Adipocyte (in vitro differentiated cells): ENCODE measurements around the gene DDRGK1.

ENCODE experiments used
- DNase-seq: peaks from one replicate; pipeline ENCODE4 v3.0.0-alpha.2; 2015; ENCODE audit warnings: low read depth
- H3K27me3 ChIP-seq: replicated peaks from 2 replicates; pipeline ENCODE4 v1.7.0; 2013; ENCODE audit warnings: mild to moderate bottlenecking, low read length, moderate library complexity; ENCODE audit not compliant: control insufficient read depth, insufficient read depth
- H3K36me3 ChIP-seq: 2 replicates; pipeline ENCODE4 v1.7.0; 2013; ENCODE audit warnings: low read length, mild to moderate bottlenecking, moderate library complexity; ENCODE audit not compliant: control insufficient read depth, insufficient read depth, severe bottlenecking
- H3K4me1 ChIP-seq: 2 replicates; pipeline ENCODE4 v1.7.0; 2013; ENCODE audit warnings: mild to moderate bottlenecking, low read length, moderate library complexity; ENCODE audit not compliant: control insufficient read depth, insufficient read depth
- H3K4me3 ChIP-seq: 2 replicates; pipeline ENCODE4 v1.7.0; 2013; ENCODE audit warnings: mild to moderate bottlenecking, low read length, moderate library complexity
- H3K9ac ChIP-seq: 2 replicates; pipeline ENCODE4 v1.7.0; 2013; ENCODE audit warnings: mild to moderate bottlenecking, low read length, moderate library complexity
- H3K9me3 ChIP-seq: 2 replicates; pipeline ENCODE4 v1.7.0; 2013; ENCODE audit warnings: mild to moderate bottlenecking, low read length, moderate library complexity; ENCODE audit not compliant: control insufficient read depth

The DDRGK1 gene

GRCh38 chr20:3208786-3209256 is 4.3 kb upstream of the DDRGK1 start:
- DNase-seq, result peak; percentile 39

DNA sequence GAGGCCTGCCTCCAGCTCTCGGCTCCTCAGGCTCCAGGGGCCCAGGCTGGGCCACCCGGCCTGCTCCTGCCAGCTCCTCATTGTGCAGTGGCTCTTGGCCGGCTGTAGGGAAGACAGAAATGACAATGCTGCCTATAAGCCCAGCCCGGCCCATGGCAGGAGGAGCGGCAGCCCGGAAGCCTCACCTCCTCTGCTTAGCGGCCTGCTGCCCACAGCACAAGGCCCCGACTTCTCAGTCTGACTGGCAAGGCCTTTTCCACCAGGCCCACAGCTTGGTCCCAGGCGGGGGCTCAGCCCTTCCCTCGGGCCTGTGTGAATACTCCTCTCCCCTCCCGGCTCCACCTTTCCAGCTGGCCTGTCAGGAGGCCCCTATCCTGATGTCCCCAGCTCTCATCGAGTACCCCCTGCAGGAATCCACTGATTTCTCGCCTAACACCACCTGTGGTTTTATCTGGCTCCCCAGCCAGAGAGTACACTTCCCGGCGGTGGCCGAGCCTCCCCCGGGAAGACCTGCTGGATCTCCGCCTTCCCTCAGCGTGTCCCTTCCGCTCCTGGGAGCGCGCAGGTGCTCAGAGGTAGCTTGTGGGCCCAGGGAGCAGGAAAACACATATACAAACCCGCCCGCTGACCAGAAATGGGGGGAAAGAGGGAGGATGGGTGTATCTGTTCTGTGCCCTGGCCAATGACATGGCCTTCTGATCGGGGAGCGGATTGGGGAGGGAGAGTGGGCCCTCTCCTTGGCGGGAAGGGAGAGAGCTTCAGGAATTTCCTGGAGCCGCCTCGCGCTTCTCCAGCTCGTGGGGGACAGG is 963 bp downstream of the DDRGK1 start:
- Histone ChIP-seq H3K9me3 (no peaks in the 10 kb centered on the region), H3K4me1 (peaks cover 19% of the 10 kb centered on the region), H3K4me3 (peak overlapping the region; percentile 96), H3K36me3 (peaks cover 23% of the 10 kb centered on the region), H3K27me3 (no peaks in the 10 kb centered on the region), H3K9ac (peak overlapping the region; percentile 88)
- no peak for DNase-seq

More at GRCh38 chr20:3208786-3209256, 4.3 kb upstream of the DDRGK1 start:
- H3K9me3 ChIP-seq, result no peaks in the 10 kb centered on the region
- H3K4me1 ChIP-seq, result peaks cover 19% of the 10 kb centered on the region
- no peaks in the 10 kb centered on the region for H3K27me3 ChIP-seq
- peaks cover 10% of the 10 kb centered on the region for H3K36me3 ChIP-seq
- H3K9ac ChIP-seq, result peak overlapping the region; percentile 90
- H3K4me3 ChIP-seq, result peak overlapping the region; percentile 88

DNA sequence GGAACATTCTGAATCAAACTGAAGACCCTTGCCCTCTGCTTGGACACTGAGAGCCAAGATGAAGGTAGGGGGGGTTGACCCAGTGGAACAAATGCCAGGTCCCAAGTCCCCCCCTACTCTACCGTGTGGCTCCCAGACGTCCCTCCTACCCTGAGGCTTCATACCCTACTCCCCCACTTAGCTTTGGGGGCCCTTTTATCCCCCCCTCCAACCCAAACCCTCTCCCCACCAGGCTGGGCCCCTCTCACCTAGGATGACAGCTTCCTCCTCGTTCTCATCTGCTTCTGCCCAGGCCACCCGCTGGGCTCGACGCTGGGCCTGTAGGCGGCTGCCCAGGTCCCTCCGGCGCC is 1.5 kb downstream of the DDRGK1 start:
- H3K36me3 ChIP-seq, result peaks cover 23% of the 10 kb centered on the region
- peaks cover 14% of the 10 kb centered on the region for H3K4me1 ChIP-seq
- peak overlapping the region; percentile 96 for H3K4me3 ChIP-seq
- H3K9me3 ChIP-seq, result no peaks in the 10 kb centered on the region
- DNase-seq, result no peak
- peak overlapping the region; percentile 88 for H3K9ac ChIP-seq
- no peaks in the 10 kb centered on the region for H3K27me3 ChIP-seq

- Histone ChIP-seq H3K27me3 (no peaks in the 10 kb centered on the region), H3K36me3 (peaks cover 45% of the 10 kb centered on the region), H3K4me1 (peaks cover 14% of the 10 kb centered on the region), H3K9ac (no peak overlapping the region), H3K9me3 (no peaks in the 10 kb centered on the region), H3K4me3 (no peak overlapping the region)
- DNase-seq, result no peak
Measured at GRCh38 chr20:3199976-3200755, 4.3 kb downstream of the DDRGK1 start.

- Histone ChIP-seq H3K4me1 (peaks cover 14% of the 10 kb centered on the region), H3K9ac (no peak overlapping the region), H3K4me3 (no peak overlapping the region), H3K36me3 (peaks cover 54% of the 10 kb centered on the region), H3K27me3 (no peaks in the 10 kb centered on the region), H3K9me3 (no peaks in the 10 kb centered on the region)
- no peak for DNase-seq
Measured at GRCh38 chr20:3199206-3199605, 5.3 kb downstream of the DDRGK1 start.

GRCh38 chr20:3195590-3196237 is 8.8 kb downstream of the DDRGK1 start:
- Histone ChIP-seq H3K36me3 (peaks cover 83% of the 10 kb centered on the region), H3K9me3 (no peaks in the 10 kb centered on the region), H3K4me3 (no peak overlapping the region), H3K27me3 (no peaks in the 10 kb centered on the region), H3K4me1 (no peaks in the 10 kb centered on the region), H3K9ac (no peak overlapping the region)
- DNase-seq, result no peak

DNA sequence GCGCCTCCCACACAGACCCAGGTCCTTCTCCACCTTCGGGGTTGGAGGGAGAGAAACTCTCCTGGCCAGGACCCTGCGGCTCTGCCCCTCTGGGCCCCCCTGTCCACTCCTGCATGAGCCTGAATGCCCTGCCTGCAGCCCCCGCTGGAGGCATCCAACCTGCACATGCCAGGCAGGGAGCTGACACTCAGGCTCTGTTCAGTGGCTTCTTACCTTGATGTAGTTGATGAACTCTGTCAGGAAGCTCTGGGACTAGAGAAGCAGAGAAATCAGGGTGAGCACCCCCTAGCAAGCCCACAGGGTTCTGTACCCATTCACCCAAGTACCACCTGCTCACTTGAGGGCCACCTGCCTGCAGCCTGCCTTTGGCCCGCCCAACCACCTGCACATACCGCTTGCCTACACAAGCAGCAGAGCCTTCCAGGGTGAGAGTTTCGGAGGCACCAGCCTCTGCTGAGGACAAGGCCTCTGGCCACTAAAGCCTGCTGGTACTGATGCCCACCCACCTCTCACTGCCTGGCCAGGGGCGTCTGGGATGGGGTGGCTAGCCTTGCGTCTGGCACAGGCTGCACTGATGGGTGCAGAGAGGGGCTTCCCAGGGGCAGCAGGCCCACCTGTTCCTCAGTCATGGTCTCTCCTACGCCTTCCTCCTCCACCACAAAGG is 9.7 kb downstream of the DDRGK1 start:
- no peak for DNase-seq
- no peaks in the 10 kb centered on the region for H3K4me1 ChIP-seq
- H3K36me3 ChIP-seq, result peaks cover 84% of the 10 kb centered on the region
- H3K27me3 ChIP-seq, result no peaks in the 10 kb centered on the region
- no peak overlapping the region for H3K9ac ChIP-seq
- H3K4me3 ChIP-seq, result no peak overlapping the region
- no peaks in the 10 kb centered on the region for H3K9me3 ChIP-seq

DNA sequence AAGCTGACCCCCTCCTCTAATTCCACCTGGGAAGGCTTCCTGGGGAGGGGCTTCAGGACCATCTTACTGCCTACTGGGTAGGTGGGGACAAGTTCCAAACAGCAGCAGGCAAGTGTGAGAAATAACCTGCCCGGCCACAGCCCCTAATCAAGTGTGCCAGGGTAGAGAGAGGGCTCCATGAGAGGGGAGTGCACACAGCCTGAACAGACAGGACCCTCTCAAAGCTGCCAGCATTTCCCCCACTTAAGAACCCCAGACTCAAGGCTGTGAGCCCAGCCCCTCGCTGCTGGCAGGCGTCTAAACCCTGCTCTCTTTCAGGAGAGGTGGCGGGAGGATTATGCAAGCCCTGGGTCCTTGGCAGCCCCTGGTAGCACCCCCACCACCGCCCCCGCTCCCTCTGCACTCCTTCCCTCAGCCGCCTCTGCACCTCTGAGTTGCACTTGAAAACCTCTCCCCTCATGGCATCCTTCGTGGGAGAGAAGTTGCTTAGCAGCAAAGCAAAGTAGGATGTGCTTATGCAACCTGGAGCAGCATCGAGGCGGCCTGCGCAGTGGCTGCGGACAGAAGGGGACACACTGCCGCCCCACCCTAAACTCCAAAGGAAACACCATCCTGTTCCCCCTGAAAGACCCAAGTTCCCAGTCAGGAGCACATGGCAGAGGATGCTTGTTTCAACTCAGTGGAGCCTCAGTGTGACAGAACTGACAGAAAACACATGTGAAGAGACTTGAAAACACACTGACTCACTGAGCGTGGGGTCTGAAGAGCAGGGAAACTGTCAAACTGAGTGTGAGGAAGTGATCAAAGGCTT is 10.5 kb downstream of the DDRGK1 start:
- no peak overlapping the region for H3K4me3 ChIP-seq
- H3K36me3 ChIP-seq, result peaks cover 79% of the 10 kb centered on the region
- DNase-seq, result no peak
- no peaks in the 10 kb centered on the region for H3K27me3 ChIP-seq
- H3K4me1 ChIP-seq, result no peaks in the 10 kb centered on the region
- H3K9ac ChIP-seq, result no peak overlapping the region
- no peaks in the 10 kb centered on the region for H3K9me3 ChIP-seq

- H3K27me3 ChIP-seq, result no peaks in the 10 kb centered on the region
Measured at GRCh38 chr20:3192226-3193015, 12.1 kb downstream of the DDRGK1 start.

DNA sequence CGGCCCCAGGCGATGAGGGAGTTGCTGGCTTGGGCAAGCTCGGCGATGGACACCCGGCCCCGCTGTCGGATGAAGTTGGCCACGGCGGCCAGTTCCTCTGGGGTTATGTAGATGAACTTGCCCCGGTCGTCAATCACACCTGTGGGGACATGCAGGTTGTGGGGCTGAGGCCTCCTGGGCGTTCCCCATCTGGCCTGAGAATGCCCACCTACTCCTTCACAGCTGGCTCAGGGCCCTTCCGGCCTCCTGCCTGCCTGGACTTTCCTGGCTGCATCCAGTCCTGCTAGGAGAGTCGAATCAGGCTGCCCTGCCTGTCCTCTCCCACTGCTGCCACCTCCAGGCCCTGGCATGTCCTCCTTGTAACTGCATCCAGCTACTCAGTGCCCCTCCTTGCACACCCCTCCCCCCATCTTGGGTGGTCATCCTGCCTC is 13.8 kb downstream of the DDRGK1 start:
- DNase-seq, result no peak
- no peaks in the 10 kb centered on the region for H3K27me3 ChIP-seq
- no peak overlapping the region for H3K4me3 ChIP-seq
- H3K4me1 ChIP-seq, result no peaks in the 10 kb centered on the region
- peaks cover 60% of the 10 kb centered on the region for H3K36me3 ChIP-seq
- no peak overlapping the region for H3K9ac ChIP-seq
- H3K9me3 ChIP-seq, result no peaks in the 10 kb centered on the region

More at GRCh38 chr20:3192226-3193015, 12.1 kb downstream of the DDRGK1 start:
- H3K4me3 ChIP-seq, result no peak overlapping the region
- H3K9me3 ChIP-seq, result no peaks in the 10 kb centered on the region
- no peak overlapping the region for H3K9ac ChIP-seq
- peaks cover 73% of the 10 kb centered on the region for H3K36me3 ChIP-seq
- H3K4me1 ChIP-seq, result no peaks in the 10 kb centered on the region
- no peak for DNase-seq
